ENCODE measurements around the gene ECE1. TPM values are rescaled to one million over a fixed set of nuclear protein-coding genes. Genes with fewer than 3 reads are reported as not detected.

Gene ECE1
- total RNA-seq, 2 experiments from 2014 or later, result 80.9 to 82.3 TPM

DNA sequence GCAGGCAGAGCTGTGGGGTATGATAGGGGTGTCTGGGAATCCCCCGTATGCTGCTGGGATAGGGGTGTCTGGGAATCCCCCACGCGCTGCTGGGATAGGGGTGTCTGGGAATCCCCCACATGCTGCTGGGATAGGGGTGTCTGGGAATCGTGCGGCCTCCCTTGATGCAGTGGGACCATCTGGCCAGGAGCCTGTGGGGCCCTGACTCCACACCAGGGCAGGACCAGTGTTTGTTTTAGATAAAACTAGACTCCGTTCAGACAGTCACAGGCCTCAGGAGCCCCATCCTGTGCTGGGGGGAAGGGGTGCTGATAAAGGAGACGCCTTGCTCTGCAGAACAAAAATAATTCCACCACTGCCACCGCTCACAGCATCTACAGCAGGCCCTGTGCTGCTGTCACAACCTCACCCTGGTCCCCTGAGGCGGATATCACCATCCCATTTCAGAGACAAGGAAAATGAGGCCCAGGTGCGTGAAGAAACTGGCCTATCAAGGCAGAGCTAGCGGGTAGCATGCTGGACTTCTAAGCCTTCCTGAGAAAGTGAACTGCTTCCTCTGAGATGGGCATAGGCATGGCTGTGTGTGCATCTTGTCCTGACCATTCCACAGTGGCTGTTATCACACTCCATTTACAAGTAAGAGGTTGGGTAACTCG is 24.0 kb downstream of the ECE1 start:
- ChIA-PET CTCF (interaction anchor here (1.3 kb wide), 1 partner anchor 11 kb away, joined by 3 read pairs; no protein-coding TSS in a partner anchor), POLR2A (no interaction called here)

DNA sequence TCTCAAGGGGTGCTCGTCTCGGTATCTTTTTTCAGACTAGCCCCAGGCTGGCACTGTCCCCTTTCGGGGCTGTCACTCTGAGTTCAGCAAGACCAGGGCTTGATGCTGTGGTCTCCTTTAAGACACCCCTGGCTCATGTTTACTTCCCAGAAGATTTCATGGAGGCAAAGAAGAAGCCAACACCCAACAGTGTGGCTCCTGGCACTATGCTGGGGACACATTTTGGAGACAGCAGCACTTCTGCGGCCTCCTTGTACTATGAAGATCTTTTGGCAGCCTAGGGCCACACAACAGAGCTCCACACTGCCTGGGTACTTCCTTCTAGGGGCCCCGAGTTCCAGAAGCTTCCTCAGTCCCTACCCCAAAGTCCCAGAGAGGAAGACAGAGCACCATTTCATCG is 24.6 kb downstream of the ECE1 start:
- POLR2A ChIA-PET, result no interaction called here
- CTCF ChIA-PET, result interaction anchor here (1.3 kb wide), 1 partner anchor 11 kb away, joined by 3 read pairs; no protein-coding TSS in a partner anchor

DNA sequence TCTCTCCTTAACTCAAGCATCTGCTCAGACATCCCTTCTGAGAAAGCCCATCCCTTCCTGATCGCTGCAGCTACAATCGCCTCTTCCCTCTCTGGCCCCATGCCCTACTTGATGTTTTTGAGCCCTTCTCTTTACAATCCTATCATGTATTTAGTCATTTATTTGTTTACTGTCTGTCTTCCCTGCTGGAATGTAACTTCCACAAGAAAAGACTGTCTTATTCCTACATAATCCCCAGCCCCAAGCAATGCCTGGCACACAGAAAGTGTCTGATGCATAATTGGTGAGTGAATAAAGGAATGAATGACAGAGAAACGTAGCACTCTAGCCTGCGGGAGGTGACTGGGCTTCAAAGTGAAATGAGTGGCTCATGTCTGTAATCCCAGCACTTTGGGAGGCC is 25.4 kb downstream of the ECE1 start:
- CTCF ChIA-PET, result interaction anchor here (0.7 to 1.3 kb wide), 2 partner anchors 10 to 173 kb away, joined by 3 to 4 read pairs; no protein-coding TSS in a partner anchor
- POLR2A ChIA-PET, result no interaction called here

DNA sequence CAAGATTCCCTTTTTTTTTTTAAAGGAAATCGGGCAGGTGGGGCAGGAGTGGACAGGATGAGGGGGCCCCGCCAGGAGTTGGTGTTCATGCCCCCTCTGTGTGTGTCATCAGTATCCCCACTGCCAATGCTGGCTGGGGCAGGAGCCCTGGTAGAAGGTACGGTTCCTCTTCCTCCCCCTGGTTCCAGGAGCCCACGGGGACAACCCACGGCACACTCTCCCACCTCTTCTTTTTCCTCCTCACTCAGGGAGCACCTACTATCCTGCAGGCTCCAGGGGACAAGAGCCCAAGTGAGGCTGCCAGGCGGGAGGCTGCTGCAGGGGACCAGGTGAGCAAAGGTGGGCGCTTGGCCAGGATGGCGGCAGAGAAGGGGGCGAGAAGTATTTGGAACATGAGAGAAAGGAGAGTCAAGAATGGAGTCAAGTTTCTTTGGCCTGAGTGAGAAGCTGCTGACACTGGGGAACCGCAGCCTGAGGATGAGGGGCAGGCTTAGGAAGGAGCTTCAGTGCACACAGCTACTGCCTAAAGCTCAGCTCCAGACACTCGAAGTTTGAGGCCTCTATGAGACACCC is 26.5 kb downstream of the ECE1 start:
- ChIA-PET POLR2A (no interaction called here), CTCF (no interaction called here)

DNA sequence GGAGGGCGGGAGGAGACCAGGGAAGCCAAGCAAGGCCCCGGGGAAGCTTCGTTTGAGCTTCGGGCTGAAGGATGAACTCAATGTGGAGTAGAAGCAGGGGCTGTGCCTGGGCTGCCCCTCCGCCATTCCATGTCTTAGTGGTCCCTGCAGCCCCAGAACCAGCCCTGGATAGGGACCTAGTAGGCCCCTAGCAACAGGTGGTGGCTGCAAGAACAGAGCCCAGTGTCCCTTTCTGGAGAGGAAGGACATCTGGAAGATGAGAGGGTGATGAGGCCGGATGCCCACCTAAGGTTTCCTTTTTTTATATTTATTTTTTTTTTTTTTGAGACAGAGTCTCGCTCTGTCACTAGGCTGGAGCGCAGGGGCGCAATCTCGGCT is 27.2 kb downstream of the ECE1 start:
- CTCF ChIA-PET, result interaction anchor here (2.7 kb wide), 1 partner anchor 105 kb away, joined by 12 read pairs; no protein-coding TSS in a partner anchor
- POLR2A ChIA-PET, result no interaction called here

DNA sequence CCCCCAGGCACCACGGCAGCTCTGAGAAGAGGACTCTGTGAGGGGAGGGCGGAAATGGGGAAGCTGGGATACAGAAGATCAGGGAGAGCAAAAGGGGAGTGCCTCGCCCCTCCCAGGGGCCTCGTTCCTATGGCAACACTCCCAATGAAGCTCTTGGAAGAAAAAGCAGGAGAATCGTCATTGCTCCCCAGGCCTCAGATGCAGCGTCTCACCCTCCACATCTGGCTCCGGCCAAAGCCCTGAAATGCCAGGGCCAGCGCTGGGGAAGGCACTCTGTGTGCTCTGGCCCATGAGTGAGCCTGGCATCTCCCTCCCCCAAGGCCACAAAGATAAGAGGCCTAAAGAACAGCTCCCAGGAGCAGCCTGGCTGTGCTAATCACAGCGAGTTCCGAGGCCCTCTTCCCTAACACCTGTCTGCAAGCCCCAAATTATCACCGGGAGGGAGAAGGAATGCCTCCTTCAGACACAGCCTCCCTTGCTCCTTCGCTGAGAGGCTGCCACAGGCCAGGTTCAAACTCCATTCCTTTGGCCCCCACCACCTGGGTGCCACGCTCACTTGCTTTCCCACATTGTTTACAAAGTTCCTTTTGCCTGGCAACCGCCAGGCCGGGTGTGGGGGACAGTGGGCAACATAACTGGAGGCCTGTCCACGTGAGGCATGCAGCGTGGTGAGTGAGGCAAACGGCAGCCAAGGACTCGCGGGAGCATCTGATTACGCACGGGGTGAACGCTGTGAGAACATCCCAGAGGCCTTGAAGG is 27.8 kb downstream of the ECE1 start:
- CTCF ChIA-PET, result interaction anchor here (0.9 to 5.3 kb wide), 5 partner anchors 8 to 105 kb away, joined by 3 to 45 read pairs (median 3); no protein-coding TSS in a partner anchor
- POLR2A ChIA-PET, result interaction anchor here (1.1 kb wide), 1 partner anchor 8 kb away, joined by 4 read pairs; no protein-coding TSS in a partner anchor

DNA sequence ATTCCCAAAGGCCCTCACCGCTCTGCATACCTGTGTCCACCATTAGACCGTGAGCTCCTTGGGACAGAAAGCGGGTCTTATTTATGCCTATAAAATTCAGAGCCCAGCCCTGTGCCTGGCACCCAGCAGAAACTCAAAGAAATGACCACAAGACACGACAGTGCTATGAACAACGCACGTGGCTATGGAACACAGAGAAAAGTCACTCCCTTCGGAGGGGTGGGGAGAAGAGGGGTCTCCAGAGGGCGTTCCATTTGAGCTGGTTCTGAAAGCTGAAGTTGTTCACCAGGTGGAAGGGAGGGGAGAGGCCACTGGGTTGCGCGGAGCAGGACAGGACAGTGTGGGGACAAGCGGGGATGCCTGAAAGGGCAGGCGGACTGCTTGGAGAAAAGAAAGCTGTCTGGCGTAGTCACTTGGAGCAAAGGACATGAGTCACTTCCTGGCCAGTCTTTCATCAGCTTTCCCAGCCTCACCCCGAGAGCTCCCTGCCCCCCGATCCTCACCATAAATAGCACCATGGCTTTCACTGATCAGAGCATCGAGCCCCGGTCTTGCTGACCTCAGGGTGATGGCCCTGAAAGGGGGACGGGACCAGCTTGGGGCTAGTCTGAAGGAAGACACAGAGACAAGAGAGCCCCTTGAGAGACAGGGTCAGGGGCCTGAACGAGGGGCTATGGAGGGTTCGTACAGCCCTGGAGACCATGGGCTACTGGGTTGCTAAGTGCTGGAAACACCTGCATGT is 28.5 kb downstream of the ECE1 start:
- POLR2A ChIA-PET, result interaction anchor here (1.1 kb wide), 1 partner anchor 9 kb away, joined by 4 read pairs; no protein-coding TSS in a partner anchor

DNA sequence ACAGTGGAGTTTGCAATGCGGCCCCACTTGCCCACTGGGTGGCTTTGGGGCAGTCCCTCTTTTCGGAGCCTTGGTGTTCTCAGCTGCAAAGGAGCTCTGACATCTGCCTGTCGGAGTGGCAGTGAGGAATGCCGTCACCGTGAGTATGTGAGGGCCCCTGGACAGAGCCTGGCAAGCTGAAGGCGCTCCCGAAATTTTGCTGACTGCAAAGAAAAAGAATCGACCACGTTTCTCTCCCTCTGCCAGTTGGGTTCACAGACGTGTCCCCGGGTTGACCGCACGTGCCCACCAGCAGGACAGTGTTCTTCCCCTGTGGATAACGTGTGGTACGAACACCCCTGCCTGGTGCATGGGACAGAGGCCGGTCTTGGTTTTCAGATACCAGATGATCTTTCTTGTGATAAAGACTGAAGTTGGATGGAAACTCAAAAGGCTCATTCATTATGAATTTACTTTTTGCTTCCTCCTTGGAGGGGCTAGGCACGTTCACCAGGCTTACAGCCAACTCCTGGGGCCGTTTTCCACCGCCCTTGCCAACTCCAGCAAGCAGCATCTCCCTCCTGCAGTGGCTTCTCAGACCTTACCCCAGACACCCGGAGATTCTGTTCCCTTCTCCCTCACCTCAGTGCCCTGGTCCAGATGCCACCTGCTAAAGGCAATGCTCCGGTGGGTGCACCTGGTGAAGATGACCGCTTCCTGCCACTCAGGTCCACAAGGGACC is 29.7 kb downstream of the ECE1 start:
- ChIA-PET CTCF (interaction anchor here (0.6 to 5.3 kb wide), 4 partner anchors 10 to 122 kb away, joined by 3 to 45 read pairs (median 9); no protein-coding TSS in a partner anchor), POLR2A (interaction anchor here (0.8 kb wide), 1 partner anchor 9 kb away, joined by 3 read pairs; no protein-coding TSS in a partner anchor)

More for the DNA sequence above, 28.5 kb downstream of the ECE1 start:
- CTCF ChIA-PET, result interaction anchor here (0.8 to 5.3 kb wide), 6 partner anchors 9 to 106 kb away, joined by 3 to 45 read pairs (median 3); no protein-coding TSS in a partner anchor

DNA sequence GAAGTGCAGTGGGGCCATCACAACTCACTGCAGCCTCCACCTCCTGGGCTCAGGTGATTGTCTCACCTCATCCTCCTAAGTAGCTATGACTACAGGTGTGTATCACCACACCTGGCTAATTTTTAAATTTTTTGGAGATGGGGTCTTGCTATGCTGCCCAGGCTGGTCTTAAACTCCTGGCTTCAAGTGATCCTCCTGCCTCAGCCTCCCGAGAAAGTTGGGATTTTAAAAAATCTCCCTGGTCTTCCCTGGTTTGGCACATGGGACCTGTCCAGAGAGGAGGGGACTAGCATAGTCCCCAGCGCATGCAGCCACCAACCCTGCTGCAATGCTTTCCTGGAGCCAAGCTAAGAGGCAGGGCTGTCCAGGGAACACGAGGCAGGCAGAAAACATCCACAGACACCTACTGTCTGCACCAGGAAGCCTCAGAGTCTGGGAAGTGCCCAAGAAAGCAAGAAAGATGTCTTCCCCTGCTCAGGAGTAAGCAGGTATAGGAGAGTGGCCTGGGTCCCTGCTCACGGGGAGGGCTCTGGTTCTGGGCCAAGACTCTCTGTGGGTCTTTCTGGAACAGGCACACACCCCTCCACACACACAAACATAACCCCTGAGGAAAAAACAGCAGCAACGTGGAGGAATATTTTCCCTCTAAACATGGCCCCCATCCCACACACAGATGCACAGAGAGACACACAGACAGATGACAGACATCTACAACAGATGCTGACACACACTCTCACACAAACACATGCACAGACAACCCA is 30.8 kb downstream of the ECE1 start:
- ChIA-PET CTCF (interaction anchor here (0.6 to 5.8 kb wide), 4 partner anchors 11 to 123 kb away, joined by 3 to 53 read pairs (median 26); no protein-coding TSS in a partner anchor), POLR2A (no interaction called here)

DNA sequence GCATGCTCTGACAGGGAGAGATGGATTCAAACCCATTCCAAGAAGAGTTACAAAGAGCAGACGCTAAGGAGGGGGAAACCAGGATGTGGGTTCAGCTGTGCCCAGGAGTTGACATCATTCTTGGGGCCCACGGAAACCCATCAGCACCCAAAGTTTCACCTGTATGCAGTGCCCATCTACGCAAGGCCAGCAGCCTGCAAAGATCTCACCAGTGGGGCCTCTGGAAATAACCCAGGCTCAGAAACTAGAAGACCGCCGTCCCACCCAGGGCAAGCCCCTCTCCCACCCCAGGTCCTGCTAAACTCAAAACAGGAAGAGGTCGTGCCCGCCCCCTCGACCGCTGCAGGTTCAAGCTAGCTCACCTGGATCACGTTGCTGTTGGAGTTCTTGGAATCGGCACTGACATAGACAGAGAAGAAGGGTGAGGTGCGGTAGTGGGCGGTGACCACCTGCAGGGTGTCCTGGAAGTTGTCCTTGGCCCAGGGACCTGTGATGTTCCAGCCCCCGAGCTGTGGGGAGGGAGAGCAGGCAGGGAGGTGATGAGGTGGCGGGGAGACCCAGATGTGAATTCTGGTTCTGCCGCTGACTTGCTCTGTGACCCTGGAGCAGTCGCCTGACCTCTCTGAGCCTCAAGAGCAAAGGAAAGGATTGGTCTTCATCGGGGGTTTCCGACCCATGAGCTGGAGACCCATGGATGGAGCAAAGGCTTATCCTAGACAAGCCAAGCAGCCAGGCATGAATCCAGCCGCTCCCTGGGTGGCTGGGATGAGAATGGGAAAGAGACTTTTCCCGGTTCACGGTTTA is 31.7 kb downstream of the ECE1 start:
- POLR2A ChIA-PET, result no interaction called here
- CTCF ChIA-PET, result interaction anchor here (5.3 to 5.8 kb wide), 2 partner anchors 12 to 110 kb away, joined by 45 to 53 read pairs; no protein-coding TSS in a partner anchor

DNA sequence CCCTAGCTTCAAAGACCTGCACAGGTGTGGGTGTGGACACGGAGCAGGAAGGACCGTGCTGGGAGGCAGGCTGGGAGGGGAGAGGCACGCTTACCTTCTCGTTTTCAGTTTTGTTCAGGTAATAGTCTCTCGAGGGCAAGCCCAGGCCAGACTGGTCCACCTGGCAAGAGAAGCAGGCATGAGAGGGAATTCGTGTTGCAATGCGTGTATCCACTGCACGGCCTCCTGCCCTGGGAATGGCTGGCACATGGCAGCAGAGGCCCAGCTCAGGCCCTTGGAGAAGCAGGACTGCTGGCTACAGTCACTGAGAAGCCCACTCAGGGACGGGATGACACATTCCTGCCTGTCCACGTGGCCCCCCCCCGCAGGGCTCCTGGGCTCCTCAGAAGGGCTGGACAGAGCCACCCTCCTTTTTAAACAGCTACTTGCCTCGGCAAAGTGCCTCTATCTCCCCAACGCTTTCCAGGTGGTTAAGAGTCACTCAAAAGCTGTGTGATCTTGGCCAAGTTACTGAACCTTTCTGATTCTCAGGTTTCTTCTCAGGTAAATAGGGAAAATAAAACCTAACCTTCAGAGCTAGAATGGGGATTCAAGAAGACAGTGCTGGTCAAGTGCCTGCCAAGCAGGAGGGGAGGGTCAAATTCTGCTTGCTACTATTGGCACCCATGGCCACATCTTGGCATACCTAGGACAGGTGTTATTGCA is 32.7 kb downstream of the ECE1 start:
- CTCF ChIA-PET, result interaction anchor here (5.3 to 5.8 kb wide), 2 partner anchors 13 to 111 kb away, joined by 45 to 53 read pairs; no protein-coding TSS in a partner anchor
- POLR2A ChIA-PET, result no interaction called here

DNA sequence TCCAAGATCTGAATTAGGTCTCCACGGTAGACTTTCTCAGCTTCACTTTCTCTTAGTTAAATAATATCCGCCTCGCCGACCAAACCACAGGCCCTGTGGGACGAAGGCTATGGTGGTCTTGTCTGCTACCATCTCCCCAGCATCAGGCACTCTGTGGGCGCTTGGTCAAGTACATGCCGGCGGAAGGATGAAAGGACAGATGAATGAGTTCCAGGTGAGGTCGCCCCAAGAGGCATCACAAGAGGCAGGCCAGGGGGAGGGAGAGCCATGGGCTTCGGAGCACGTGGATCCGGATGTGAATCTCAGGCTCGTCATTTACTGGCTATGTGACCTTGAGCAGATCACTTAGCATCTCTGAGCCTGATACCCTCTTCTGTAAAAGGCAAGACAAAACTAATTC is 33.5 kb downstream of the ECE1 start:
- POLR2A ChIA-PET, result no interaction called here
- CTCF ChIA-PET, result interaction anchor here (4.2 to 5.8 kb wide), 2 partner anchors 13 to 112 kb away, joined by 34 to 53 read pairs; no protein-coding TSS in a partner anchor

DNA sequence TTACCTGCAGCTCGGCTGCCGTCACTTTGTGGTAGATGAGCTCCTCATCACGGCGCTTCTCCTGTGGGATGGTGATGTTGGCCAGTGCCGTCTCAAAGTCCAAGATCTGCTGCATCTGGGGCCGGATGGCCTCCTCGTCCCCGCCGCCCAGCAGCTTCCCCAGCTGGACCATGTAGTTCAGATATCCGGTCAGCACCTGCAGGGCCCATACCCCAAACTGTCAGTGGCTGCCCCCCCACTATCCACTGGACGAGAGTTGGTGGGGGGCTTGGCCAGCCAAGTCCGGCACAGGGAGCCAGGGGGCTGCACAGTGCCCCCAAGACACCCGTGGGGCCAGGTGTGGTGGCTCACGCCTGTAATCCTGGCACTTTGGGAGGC is 34.3 kb downstream of the ECE1 start:
- POLR2A ChIA-PET, result no interaction called here
- CTCF ChIA-PET, result interaction anchor here (0.6 to 5.8 kb wide), 22 partner anchors 11 to 1512 kb away, joined by 3 to 53 read pairs (median 4); partner anchors contain the start of gene ECE1

DNA sequence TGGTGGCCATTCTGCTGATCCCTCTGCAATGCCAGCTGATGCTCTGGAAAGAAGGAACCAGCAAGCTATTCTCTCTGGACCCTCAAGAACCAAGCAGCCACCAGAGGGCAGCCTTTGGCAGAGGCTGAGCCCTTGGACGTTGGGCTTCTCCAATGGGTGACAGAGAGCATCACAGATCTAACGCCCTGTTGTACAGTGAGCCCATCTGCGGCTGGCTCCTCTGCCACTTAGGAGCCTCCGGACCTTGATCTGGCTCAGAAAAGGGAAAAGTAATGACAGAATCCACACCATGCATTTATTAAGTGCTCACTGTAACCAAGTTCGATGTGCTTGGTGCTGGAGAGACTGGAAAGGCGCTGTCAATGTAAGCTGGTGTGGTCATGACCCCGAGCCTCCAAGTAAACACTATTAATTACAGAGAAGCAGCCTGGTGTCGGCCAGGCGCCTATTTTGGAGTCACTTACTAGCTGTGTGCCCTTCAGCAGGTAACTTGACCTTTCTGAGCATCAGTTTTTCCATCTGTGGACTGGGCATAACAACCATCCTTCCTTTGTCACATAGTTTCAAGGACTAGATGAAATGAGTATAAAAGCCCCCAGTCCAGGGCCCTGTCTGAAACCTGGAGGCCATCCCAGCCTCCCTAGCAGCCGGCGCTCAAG is 34.9 kb downstream of the ECE1 start:
- CTCF ChIA-PET, result interaction anchor here (0.6 to 5.8 kb wide), 30 partner anchors 10 to 1513 kb away, joined by 3 to 53 read pairs (median 4); partner anchors contain the start of gene ECE1
- POLR2A ChIA-PET, result no interaction called here

DNA sequence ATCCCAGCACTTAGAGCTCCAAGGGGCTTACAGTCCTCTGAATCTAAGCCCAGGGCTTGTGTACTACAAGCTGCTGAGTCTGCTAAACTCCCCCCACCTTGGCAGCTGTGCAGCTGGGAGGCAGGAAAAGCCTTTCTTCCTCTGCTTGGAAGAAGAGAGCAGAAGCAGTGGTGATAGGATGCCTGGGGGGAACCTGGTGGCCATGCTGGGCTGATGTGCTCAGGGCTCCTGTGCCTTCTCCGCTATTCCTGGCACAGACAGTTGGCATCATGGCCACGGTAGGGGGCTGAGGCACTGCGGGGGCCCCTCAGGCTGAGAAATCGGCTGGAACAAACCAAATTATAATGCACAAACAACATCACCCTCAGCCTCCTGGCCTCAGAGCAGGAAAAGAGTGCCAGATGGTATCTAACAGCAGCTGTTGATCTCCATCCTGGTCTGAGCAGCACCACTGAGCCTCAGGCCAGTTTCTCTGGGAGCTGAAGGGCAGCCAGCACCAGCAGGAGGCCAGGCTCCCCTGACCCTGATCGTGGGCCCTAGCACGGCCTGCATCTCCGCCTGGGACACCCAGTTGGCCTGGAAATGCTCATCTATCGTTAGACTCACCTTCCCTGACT is 35.8 kb downstream of the ECE1 start:
- ChIA-PET CTCF (interaction anchor here (0.6 to 5.8 kb wide), 24 partner anchors 10 to 234 kb away, joined by 3 to 53 read pairs (median 4); partner anchors contain the start of gene ECE1), POLR2A (no interaction called here)
